ENCODE measurements around the gene NEUROD2.

Gene NEUROD2

GRCh38 chr17:39562395-39562794 lies 45.3 kb downstream of the NEUROD2 start:
- TF ChIP-seq EZH2 (optimal IDR thresholded peaks at IDR 0.05; ENCODE audit: low read depth, low read length) (no peak), EZH2phosphoT487 (IDR thresholded peaks at IDR 0.05; ENCODE audit: low read length) (no peak), CTCF (IDR thresholded peaks at IDR 0.05; ENCODE audit: low read length) (no peak)
- Histone ChIP-seq H3K4me2 (ENCODE audit: low read depth, low read length) (no peak overlapping the region), H3K9me2 (replicated peaks; ENCODE audit: insufficient read depth, low read length) (no peaks in the 10 kb centered on the region), H3K36me3 (replicated peaks; ENCODE audit: insufficient read depth, low read length) (no peaks in the 10 kb centered on the region), H3K27me3 (replicated peaks; ENCODE audit: insufficient read depth, low read length) (no peaks in the 10 kb centered on the region), H3K79me2 (ENCODE audit: low read length) (no peaks in the 10 kb centered on the region), H3K9ac (ENCODE audit: low read length) (no peak overlapping the region), H4K20me1 (ENCODE audit: insufficient read depth, low read length) (no peaks in the 10 kb centered on the region), H3K27ac (ENCODE audit: low read length) (no peak overlapping the region), H3F3A (ENCODE audit: insufficient read depth, low read length) (no peaks in the 10 kb centered on the region), H3K4me1 (ENCODE audit: low read length) (no peaks in the 10 kb centered on the region), H3K4me3 (ENCODE audit: low read length) (no peak overlapping the region), H3K9me3 (replicated peaks; ENCODE audit: insufficient read depth, low read length) (no peaks in the 10 kb centered on the region), H2AFZ (ENCODE audit: low read length) (no peak overlapping the region)
- DNase-seq = no peak

GRCh38 chr17:39556423-39556822 lies 51.3 kb downstream of the NEUROD2 start:
- DNase-seq = no peak
- no peak overlapping the region for H3K9ac ChIP-seq (ENCODE audit: low read length)
- no peaks in the 10 kb centered on the region for H3K27me3 ChIP-seq (replicated peaks; ENCODE audit: insufficient read depth, low read length)
- H3K4me1 ChIP-seq (ENCODE audit: low read length) = no peaks in the 10 kb centered on the region
- H3K27ac ChIP-seq (ENCODE audit: low read length) = no peak overlapping the region
- no peak overlapping the region for H3K4me3 ChIP-seq (ENCODE audit: low read length)
- H3F3A ChIP-seq (ENCODE audit: insufficient read depth, low read length) = no peaks in the 10 kb centered on the region
- H3K9me2 ChIP-seq (replicated peaks; ENCODE audit: insufficient read depth, low read length) = no peaks in the 10 kb centered on the region
- no peaks in the 10 kb centered on the region for H3K9me3 ChIP-seq (replicated peaks; ENCODE audit: insufficient read depth, low read length)
- H3K79me2 ChIP-seq (ENCODE audit: low read length) = no peaks in the 10 kb centered on the region
- no peak for TF ChIP-seq EZH2 (optimal IDR thresholded peaks at IDR 0.05; ENCODE audit: low read depth, low read length)
- H4K20me1 ChIP-seq (ENCODE audit: insufficient read depth, low read length) = no peaks in the 10 kb centered on the region
- no peak overlapping the region for H2AFZ ChIP-seq (ENCODE audit: low read length)
- H3K36me3 ChIP-seq (replicated peaks; ENCODE audit: insufficient read depth, low read length) = no peaks in the 10 kb centered on the region
- H3K4me2 ChIP-seq (ENCODE audit: low read depth, low read length) = no peak overlapping the region

GRCh38 chr17:39555368-39555767 lies 52.4 kb downstream of the NEUROD2 start:
- no peak for DNase-seq
- no peaks in the 10 kb centered on the region for H3K79me2 ChIP-seq (ENCODE audit: low read length)

More at GRCh38 chr17:39555368-39555767, 52.4 kb downstream of the NEUROD2 start:
- Histone ChIP-seq H3K27me3 (replicated peaks; ENCODE audit: insufficient read depth, low read length) (no peaks in the 10 kb centered on the region), H3K9ac (ENCODE audit: low read length) (no peak overlapping the region), H3K27ac (ENCODE audit: low read length) (no peak overlapping the region), H3K9me3 (replicated peaks; ENCODE audit: insufficient read depth, low read length) (no peaks in the 10 kb centered on the region), H3K4me2 (ENCODE audit: low read depth, low read length) (no peak overlapping the region), H3K4me1 (ENCODE audit: low read length) (no peaks in the 10 kb centered on the region), H3F3A (ENCODE audit: insufficient read depth, low read length) (no peaks in the 10 kb centered on the region), H3K4me3 (ENCODE audit: low read length) (no peak overlapping the region), H3K36me3 (replicated peaks; ENCODE audit: insufficient read depth, low read length) (no peaks in the 10 kb centered on the region), H2AFZ (ENCODE audit: low read length) (no peak overlapping the region), H4K20me1 (ENCODE audit: insufficient read depth, low read length) (no peaks in the 10 kb centered on the region), H3K9me2 (replicated peaks; ENCODE audit: insufficient read depth, low read length) (no peaks in the 10 kb centered on the region)
- TF ChIP-seq CTCF (IDR thresholded peaks at IDR 0.05; ENCODE audit: low read length) = no peak
- no peak for TF ChIP-seq EZH2phosphoT487 (IDR thresholded peaks at IDR 0.05; ENCODE audit: low read length)
- no peak for TF ChIP-seq EZH2 (optimal IDR thresholded peaks at IDR 0.05; ENCODE audit: low read depth, low read length)

Measured in MM.1S (cell line).